ENCODE results near the gene ALOX15B.
"Not testable (repeated sequence)": the region's sequence is repeated elsewhere in the genome, so short reads cannot be mapped to it uniquely, and the experiment has no call there.

The ALOX15B gene

GRCh38 chr17:8014558-8014850 lies 24.4 kb upstream of the ALOX15B start:
- no peak for DNase-seq

GRCh38 chr17:8015236-8015956 lies 23.5 kb upstream of the ALOX15B start:
- no peak for DNase-seq

- DNase-seq, result peak; percentile 22
These were observed 22.8 kb upstream of the ALOX15B start for GRCh38 chr17:8015957-8016631.

- DNase-seq, result peak; percentile 83
These were observed 22.0 kb upstream of the ALOX15B start for GRCh38 chr17:8016632-8017424.

- DNase-seq, result peak; percentile 90
These were observed 20.4 kb upstream of the ALOX15B start for GRCh38 chr17:8018436-8018835.

- no peak for DNase-seq
These were observed 19.7 kb upstream of the ALOX15B start for GRCh38 chr17:8019166-8019565.

- peak; percentile 31 for DNase-seq
These were observed 18.9 kb upstream of the ALOX15B start for GRCh38 chr17:8019665-8020650.

- DNase-seq, result no peak
These were observed 17.9 kb upstream of the ALOX15B start for GRCh38 chr17:8020776-8021564.

- DNase-seq, result no peak
These were observed 17.1 kb upstream of the ALOX15B start for GRCh38 chr17:8021565-8022359.

- no peak for DNase-seq
These were observed 16.4 kb upstream of the ALOX15B start for GRCh38 chr17:8022360-8023003.

- not testable (repeated sequence) for DNase-seq
These were observed 14.7 kb upstream of the ALOX15B start for GRCh38 chr17:8024161-8024560.

GRCh38 chr17:8025176-8025911 lies 13.5 kb upstream of the ALOX15B start:
- no peak for DNase-seq

GRCh38 chr17:8029121-8029520 lies 9.7 kb upstream of the ALOX15B start:
- peak; percentile 55 for DNase-seq

GRCh38 chr17:8031261-8031661 lies 7.6 kb upstream of the ALOX15B start:
- DNase-seq, result no peak

GRCh38 chr17:8031950-8032349 lies 6.9 kb upstream of the ALOX15B start:
- no peak for DNase-seq

- DNase-seq, result no peak
These were observed 6.4 kb upstream of the ALOX15B start for GRCh38 chr17:8032442-8032841.

GRCh38 chr17:8039611-8040168 lies 831 bp downstream of the ALOX15B start:
- no peak for DNase-seq

GRCh38 chr17:8041249-8041928 lies 2.5 kb downstream of the ALOX15B start:
- DNase-seq, result peak; percentile 91

GRCh38 chr17:8041979-8042378 lies 3.1 kb downstream of the ALOX15B start:
- peak; percentile 35 for DNase-seq

Measured in hematopoietic multipotent progenitor cell treated with erythropoietin and hydrocortisone succinate and interleukin-3 and kit ligand, for 4 days (in vitro differentiated cells).